NCI-H2227 (cell line): ENCODE measurements around the gene LRRN2.
"Not testable (repeated sequence)": the region's sequence is repeated elsewhere in the genome, so short reads cannot be mapped to it uniquely, and the experiment has no call there.

Experiments
- DNase-seq: peaks from one replicate; lab custom pipeline; 2025; ENCODE audit not compliant: unreplicated experiment; lab: John Stamatoyannopoulos, UW

The LRRN2 gene

GRCh38 chr1:204576422-204576821, 109.1 kb downstream of the LRRN2 start:
- no peak for DNase-seq

GRCh38 chr1:204575221-204576190, 110.0 kb downstream of the LRRN2 start:
- no peak for DNase-seq

- DNase-seq = no peak
Observed at GRCh38 chr1:204574865-204575163, 110.7 kb downstream of the LRRN2 start.

- no peak for DNase-seq
Observed at GRCh38 chr1:204574016-204574864, 111.3 kb downstream of the LRRN2 start.

GRCh38 chr1:204572923-204573922, 112.3 kb downstream of the LRRN2 start:
- DNase-seq = no peak

- no peak for DNase-seq
Observed at GRCh38 chr1:204571631-204572030, 113.9 kb downstream of the LRRN2 start.

GRCh38 chr1:204571128-204571527, 114.4 kb downstream of the LRRN2 start:
- DNase-seq = no peak

- DNase-seq = not testable (repeated sequence)
Observed at GRCh38 chr1:204570021-204570420, 115.5 kb downstream of the LRRN2 start.

- no peak for DNase-seq
Observed at GRCh38 chr1:204569478-204569877, 116.1 kb downstream of the LRRN2 start.

- peak; percentile 17 for DNase-seq
Observed at GRCh38 chr1:204568576-204569315, 116.8 kb downstream of the LRRN2 start.
